Limb (tissue), 2 donors: ENCODE measurements around the gene SGK2.
"Not testable (repeated sequence)": the region's sequence is repeated elsewhere in the genome, so short reads cannot be mapped to it uniquely, and the experiment has no call there.

Experiments
- DNase-seq, 2 donors: peaks; one replicate each; pipeline ENCODE4 v3.0.0-alpha.2; 2016; ENCODE audit errors: extremely low spot score in 2 of 2

Gene SGK2

DNA sequence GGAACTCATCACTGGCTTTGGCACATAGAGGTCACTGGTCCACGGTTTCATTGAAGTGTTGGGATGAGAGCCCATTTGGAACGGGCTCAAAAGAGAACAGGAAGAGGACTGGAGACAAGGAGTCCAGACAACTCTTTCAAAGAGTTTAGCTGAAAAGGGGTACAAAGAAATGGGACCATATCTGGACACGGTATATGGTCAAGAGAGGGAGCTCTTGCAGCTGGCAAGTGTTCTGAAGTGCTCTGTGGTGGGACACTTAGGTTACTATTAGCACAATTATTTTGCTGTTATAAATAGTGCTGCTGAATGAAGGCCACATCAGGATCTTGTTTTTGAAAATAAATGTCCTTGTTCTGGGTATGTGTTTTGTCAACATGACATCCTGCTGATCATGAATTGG, 4.6 kb downstream of the SGK2 start:
- no peak for DNase-seq

DNA sequence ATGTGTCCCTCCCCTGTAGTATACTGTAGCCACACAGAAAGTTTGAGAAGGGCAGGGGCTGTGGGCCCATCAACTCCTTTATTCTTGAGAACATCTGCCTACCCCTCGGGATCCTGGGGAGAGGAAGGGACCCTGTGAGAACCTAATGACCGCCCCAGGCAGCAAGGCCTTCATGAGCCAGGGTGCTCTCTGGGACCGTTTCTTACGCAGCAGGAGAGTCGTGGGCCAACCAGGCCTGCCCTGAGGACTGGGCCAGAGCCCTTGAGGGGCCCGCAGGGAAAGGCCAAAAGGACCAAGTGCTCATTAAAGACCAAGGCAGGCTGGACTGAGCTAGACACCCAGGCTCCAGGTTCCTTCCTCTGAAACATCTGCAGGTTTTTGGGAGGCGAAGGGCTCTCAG, 5.2 kb downstream of the SGK2 start:
- DNase-seq: no peak

DNA sequence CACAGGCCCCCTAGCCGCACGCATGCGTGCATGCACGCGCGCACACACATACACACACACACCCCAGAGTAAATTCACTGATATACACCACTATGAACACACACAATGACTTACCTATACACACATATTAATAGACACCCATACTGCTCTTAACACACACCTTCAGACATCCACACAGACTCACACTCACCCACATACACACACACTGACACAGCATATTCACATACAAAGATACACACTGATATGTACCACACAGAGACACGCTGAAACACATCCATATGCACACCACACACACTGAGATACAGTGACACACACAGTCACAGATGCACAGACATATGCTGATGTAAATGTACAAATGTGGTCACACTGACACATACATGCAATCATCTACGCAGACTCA, 5.6 kb downstream of the SGK2 start:
- DNase-seq: no peak

DNA sequence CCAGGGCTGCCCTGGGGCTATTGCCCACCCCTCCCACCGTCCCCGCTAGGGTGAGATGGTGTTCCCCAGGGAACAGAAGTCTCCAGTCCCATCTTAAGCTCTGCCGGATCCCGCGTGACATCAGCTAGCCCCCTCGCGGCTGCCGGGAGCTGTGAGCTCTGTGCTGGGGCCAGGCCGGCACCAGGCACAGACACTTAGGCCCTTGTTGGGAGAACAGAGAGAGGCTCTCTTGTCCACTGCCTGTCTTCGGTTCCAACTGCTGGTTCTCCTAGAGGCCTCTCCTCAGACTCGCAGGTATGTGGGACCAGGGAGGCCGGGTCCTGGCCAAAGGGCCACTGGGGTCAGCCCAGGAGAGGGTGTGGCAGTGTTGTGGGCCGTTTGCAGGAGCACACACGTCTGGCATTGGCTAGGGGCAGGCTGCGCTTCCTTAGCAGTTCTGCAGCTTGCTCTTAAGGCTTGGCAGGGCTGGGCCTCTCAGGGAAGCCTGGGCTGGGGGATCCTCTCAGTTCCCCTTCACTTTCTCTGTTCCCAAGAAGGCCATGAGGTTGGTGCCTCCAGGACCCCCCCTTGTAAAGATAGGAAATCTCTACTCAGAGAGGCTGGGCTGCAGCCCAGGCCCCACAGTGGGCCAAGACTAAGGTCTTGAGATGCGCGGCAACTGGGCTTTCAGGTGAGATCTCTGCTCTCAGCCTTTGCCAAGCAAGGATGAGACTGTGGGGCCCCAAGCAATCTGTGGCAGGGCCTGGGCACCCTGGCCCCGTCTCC, 6.3 kb downstream of the SGK2 start:
- DNase-seq: no peak

DNA sequence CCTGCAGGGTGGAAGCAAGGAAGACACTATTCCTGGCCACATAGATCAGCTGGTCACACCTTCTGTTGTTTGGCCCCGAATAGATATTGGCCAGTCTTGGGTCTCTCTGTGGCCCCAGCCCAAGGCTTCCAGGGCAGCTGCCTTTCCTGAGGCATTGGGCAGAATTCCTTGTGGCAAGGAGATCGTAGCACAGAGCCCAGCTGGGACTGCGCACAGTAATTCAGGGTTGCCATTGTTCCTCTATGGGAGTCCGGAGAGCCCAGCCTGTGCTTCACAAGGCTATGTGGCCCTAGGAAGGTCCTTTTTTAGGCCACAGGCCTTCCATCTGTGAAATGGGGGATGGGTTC, 6.9 kb downstream of the SGK2 start:
- DNase-seq: no peak

DNA sequence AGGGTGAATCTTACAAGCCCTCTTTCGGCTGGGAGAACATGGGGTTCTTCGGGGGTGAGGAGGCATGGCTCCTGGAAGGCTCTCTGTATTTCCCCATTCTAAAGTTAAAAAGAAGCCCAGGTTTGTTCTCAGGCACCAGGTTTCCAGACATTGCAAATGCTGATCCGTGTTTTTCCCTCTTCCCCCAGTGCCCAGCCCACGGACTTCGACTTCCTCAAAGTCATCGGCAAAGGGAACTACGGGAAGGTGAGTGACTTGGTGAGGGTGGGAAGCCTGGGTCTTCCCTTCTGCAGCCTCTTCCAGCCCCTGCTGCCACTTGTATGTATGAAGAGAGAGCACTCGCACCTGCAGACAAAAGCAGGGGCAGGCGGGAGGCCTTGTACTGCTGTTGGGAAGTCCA, 8.7 kb downstream of the SGK2 start:
- no peak for DNase-seq

DNA sequence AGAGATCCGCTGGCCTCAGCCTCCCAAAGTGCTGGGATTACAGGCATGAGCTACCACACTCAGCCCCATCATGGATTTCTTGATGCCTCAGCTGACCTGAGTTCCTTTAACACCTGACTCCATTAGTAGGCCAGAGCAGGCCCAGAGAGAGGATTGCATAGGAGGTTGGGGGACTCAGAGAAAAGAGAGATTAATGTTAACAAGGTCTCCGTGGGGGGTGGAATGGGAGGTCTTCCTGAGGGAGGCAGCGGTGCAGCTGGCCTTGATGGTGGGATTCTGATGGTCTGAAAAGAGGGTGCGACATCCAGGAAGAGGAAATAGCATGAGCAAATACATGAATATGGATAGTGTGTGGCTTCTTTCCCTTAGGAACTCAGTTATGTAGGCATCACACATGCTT, 9.9 kb downstream of the SGK2 start:
- no peak for DNase-seq

DNA sequence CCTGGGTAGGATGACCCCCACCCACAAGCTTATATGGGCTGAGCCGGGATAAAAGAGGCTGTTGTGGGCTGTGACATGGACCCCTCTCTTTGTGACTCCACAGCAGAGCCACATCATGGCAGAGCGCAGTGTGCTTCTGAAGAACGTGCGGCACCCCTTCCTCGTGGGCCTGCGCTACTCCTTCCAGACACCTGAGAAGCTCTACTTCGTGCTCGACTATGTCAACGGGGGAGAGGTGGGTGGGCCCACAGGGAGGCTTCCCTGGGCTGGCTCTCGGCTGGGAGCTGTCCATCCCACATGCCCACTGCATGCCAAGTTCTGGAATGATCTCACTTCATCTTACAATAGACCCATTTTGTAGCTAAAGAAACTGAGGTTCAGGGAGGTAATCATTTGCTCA, 10.5 kb downstream of the SGK2 start:
- no peak for DNase-seq

DNA sequence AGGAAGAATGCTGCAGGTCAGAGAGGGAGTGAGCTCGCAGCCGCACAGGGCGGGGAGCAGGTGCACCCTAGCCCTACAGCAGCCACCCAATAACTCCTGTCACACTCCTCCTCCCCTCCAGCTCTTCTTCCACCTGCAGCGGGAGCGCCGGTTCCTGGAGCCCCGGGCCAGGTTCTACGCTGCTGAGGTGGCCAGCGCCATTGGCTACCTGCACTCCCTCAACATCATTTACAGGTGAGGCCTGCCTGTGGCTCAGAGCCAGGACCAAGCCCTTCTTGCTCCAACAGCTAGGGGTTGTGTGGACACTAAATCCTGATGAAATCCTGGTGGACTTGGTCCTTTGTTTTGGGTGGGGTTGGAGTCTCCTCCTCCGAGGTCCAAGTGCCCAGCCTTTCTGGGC, 11.7 kb downstream of the SGK2 start:
- no peak for DNase-seq

DNA sequence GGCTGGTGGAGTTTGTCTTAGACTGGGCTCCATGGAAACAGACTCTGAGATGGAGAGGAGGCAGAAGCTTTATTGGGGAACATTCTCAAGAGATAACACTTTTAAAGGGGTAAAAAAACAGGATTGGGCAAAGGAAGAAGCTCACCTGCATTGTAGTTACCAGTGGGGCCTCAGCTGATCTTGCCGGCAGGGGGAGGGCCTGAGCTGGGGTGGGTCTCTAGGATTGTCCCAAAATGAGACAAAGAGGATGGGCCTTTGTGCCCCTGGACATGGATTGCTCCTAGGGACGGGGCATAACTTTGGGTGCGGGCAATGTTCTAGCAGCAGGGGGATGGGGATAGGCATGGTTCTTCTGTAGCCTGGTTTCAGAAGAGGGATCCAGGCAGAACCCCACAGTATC, 12.5 kb downstream of the SGK2 start:
- DNase-seq: no peak

DNA sequence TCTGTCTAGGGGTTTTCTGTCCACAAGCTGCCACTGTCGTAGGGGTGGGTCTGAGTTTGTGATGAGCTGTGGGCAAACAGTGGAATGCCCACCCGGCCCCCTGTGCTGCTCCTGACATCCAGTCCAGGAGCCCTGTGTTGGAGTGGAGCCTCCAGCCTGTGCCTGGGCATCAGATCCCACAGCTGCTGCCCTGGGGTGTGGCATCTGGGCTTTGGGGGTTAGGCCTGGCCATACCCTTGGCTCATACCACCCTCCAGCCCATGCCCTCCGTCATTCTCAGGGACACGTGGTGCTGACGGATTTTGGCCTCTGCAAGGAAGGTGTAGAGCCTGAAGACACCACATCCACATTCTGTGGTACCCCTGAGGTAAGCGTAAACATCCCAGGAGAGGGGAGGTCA, 12.9 kb downstream of the SGK2 start:
- DNase-seq: no peak

DNA sequence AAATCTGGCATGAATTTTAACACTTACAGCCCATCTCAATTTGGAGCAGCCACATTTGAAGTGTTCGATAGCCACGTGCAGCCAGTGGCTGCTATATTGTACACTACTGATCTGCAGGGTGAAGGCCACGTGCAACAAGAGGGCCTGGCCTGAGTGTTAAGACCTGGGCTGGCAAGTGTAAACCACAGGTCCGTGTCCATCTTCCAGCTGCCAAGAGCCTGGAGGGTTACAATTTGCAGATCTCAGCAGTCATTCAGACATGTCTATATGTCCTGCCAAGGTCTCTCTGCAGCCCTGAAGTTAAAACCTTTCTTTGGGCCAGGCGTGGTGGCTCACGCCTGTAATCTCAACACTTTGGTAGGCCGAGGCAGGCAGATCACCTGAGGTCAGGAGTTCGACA, 14.1 kb downstream of the SGK2 start:
- DNase-seq: no peak

DNA sequence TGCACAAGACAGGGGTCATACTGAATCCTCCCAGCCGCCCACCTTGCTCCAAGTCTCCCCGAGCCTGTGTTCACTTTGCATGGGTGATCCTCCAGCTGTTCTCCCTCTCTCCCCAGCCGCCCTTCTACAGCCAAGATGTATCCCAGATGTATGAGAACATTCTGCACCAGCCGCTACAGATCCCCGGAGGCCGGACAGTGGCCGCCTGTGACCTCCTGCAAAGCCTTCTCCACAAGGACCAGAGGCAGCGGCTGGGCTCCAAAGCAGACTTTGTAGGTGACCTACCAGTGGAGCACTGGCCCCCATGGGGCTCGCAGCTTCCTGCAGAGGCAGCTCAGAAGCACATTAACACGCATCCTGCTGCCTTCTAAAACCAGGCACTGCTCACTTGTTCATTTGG, 17.3 kb downstream of the SGK2 start:
- no peak for DNase-seq

DNA sequence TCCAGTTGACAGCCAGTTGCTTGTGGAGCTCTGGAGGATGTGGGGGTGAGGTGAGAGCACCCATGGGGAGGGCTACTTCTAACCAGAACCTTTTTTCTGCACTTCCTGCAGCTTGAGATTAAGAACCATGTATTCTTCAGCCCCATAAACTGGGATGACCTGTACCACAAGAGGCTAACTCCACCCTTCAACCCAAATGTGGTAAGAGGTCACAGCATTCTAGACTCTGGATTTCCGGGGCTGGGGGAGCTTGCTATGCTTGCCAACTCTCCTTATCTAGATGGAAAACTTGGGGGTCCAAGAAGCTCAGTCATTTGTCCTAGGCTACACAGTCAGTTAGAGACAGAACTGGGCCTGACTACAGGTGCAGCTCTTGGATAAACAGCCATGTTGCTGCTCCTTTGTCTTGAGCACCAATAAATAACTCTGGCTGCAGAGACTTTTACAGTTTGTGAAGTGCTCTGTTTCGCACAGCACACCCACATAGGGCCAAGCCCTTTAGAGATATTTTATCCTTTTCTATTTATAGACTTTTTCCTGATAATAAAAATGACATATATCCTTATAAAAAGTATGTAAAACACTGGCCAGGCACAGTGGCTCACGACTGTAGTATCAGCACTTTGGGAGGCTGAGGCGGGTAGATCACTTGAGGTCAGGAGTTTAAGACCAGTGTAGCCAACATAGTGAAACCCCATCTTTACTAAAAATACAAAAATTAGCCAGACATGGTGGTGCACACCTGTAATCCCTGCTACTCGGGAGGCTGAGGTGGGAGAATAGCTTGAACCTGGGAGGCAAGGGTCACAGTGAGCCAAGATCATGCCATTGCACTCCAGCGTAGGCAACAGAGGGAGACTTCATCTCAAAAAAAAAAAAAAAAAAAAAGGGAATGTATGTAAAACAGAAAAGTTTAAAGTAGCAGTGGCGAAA, 21.3 kb downstream of the SGK2 start:
- DNase-seq: no peak

DNA sequence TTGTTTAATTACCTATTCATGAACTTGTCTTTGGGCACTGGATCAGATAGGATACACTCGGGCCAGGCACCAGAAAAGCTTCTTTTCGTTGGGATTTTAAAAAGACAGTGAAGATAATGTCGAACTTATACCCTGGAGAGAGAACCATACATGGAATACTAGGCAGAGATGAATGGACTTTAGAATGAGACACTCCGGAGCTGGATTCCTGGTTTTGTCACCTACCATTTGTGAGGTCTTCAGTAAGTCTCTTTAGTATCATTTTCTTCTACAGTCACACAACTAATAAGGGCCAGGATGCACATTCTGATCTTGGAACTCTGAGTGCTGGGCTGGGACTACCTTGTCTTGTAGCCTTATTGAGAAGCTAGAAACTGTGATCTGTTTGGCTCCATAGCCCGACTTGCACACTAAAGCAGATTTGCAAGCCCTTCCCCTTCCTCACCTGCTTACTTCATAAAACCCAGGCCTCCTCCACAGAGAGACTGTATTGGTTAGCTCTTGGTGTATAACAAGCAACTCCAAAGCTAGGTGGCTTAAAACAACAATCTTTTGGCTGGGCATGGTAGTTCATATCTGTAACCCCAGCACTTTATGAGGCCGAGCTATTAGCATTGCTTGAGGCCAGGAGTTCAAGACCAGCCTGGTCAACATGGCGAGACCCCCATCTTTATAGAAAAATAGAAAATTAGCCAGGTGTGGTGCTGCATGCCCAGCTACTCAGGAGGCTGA, 24.5 kb downstream of the SGK2 start:
- no peak for DNase-seq

DNA sequence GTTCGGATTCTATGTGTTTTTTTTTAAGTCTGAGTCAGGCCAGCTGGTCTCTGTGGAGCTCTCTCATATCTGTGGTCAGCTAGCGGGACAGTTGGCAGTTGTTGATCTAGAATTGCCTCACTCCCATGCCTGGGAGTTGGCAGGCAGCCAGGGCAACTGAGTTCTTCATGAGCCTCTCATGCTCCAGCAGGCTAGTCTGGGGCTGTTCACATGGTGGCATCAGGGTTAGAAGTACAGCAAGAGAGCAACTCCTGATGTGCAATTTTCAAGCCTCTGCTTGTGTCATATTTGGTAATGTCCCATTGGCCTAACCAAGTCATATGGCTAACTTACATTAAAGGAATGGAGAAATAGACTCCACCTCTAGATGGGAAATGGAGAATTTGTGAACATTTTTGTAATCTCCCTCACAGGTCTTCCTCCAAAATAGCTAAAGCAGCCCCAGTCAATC, 25.2 kb downstream of the SGK2 start:
- peak in 1 of 2 donors; percentile 33 for DNase-seq

DNA sequence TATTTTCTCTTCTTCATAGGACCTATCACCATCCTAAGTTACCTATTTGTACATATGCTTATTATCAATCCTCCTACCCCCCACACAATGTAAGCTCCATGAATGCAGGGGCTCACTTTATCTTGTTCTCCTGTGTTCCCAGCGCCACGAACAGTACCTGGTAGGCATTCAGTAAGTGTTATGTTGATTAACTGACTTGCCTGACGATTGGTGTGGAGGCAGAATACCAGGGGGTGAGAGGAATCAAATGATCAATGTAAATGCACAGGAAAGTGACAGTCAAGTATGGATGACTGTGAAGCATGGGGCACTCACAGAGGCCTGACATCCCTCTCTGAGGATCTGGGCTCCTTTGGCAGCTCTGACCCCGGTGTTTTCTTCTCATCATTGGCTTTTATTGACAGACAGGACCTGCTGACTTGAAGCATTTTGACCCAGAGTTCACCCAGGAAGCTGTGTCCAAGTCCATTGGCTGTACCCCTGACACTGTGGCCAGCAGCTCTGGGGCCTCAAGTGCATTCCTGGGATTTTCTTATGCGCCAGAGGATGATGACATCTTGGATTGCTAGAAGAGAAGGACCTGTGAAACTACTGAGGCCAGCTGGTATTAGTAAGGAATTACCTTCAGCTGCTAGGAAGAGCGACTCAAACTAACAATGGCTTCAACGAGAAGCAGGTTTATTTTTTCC, 25.8 kb downstream of the SGK2 start:
- DNase-seq: no peak

DNA sequence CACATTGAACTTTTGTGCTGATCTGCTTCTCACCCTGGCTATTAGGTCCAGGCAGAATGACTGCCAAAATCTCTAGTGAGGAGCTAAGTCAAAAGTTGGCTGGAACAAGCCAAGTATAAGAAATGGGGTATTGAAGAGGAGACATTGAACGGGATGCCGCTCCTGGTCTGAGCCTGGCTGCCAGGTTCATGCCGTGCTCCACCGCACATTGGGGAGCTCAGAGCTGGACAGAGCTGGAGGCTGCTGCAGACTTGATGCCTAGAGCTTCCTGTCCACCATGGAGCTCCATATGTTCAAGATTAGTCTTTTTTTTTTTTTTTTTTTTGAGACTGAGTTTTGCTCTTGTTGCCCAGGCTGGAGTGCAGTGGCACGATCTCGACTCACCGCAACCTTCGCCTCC, 27.8 kb downstream of the SGK2 start:
- no peak for DNase-seq

DNA sequence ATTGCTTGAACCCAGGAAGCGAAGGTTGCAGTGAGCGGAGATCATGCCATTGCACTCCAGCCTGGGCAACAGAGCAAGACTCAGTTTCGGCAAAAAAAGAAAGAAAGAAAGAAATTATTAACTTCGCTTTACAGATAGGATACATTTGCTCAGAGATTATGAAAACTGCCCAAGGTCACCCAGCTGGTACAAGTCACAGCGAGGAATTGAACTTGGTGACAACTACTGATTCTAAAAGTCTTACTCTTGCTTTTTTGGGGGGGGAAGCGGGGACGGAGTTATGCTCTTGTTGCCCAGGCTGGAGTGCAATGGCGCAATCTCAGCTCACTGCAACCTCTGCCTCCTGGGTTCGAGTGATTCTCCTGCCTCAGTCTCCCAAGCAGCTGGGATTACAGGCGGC, 29.7 kb downstream of the SGK2 start:
- DNase-seq: not testable (repeated sequence)

DNA sequence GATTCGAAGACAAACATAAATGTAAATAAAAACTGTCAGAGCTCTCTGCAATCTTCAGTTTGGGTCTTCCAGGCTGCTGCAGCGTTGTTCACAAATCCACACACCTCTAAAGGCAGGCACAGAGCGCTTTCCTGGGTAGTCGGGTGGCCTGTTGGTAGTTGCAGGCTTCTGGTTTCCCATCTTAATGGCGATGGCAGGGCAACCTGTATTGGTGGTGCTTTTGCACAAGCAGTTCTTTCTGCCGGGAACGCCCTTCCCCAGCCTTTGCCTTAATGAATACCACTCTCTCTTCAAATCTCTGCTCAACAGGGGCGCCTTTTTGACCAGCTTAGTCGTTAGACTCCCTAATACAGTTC, 31.2 kb downstream of the SGK2 start:
- no peak for DNase-seq

DNA sequence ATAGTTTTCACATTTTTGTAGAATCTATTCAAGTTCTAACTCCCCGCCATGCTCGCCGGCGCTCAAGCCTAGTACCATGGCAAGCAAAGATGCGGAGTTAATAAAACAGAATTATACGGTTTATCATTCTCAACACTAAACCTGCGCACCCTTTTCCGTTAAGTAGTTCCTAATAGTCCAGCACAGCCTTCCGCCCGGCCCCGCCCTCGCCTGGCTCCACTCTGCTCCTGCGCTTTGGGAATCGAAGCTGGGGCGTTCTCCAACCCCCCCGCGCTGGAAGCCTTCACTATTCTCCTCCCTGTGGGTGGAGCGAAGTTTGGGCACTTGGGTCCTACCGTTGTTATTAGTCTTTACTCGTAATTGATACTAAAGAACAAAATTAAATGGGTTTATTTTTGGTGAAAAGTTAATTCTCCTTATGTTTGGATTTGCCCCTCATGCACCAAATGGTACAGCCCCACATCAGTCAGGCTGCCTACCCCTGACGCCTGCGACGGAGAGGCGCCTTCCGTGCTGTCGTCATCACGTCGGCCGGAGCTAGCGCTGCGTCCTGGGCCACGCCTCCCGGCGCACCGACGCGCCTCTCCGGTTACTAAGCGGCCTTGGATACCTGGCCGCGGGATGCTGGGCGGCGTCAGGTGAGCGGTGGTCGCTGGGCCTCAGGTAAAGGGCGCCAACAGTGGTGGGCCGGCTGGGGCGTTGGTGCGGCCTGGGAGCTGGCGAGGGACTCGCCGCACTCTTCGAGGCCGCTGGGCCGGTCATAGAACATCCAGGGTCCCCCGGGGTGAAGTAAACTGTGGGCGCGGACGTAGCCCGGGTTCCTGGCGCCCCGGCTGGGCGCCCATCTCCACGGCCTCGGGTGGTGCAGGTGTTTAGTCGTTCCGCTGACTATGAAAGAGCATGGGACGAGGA, 31.8 kb downstream of the SGK2 start, which contains the start of gene IFT52:
TSS of gene IFT52 (plus strand) at position 546 of the 912 bp plus-strand sequence. CDS start 3,762 bp downstream, outside the sequence.
- peak; percentile 94 to 95 for DNase-seq
